MG63 (cell line): ENCODE results near the gene ATP2B2. TPM values are rescaled to one million over a fixed set of nuclear protein-coding genes. Genes with fewer than 3 reads are reported as not detected.
"Not testable (repeated sequence)": the region's sequence is repeated elsewhere in the genome, so short reads cannot be mapped to it uniquely, and the experiment has no call there.

ENCODE experiments used
- DNase-seq: peaks from one replicate; pipeline ENCODE4 v3.0.0-alpha.2; 2020
- H3K27me3 ChIP-seq: fragments of 250-450 bp; sonication (Bioruptor Pico); 2 replicates; pipeline ENCODE4 v1.5.1; 2020; ENCODE audit warnings: mild to moderate bottlenecking, moderate library complexity
- H3K36me3 ChIP-seq: fragments of 250-450 bp; sonication (Bioruptor Pico); 2 replicates; pipeline ENCODE4 v1.5.1; 2020; ENCODE audit warnings: mild to moderate bottlenecking, moderate library complexity
- H3K4me3 ChIP-seq: fragments of 250-450 bp; sonication (Bioruptor Pico); 2 replicates; pipeline ENCODE4 v1.5.1; 2020; ENCODE audit warnings: mild to moderate bottlenecking, moderate library complexity
- H3K9me3 ChIP-seq: fragments of 250-450 bp; sonication (Bioruptor Pico); 2 replicates; pipeline ENCODE4 v1.5.1; 2020; ENCODE audit warnings: mild to moderate bottlenecking, moderate library complexity
- total RNA-seq: library from RNA; depleted of rRNA; stranded (reverse); fragments of >200 nt; shearing (Covaris generic); gene quantifications from 2 replicates; pipeline ENCODE4 v1.2.3, GENCODE V29; 2014; ENCODE audit warnings: low replicate concordance; rRNA removed

The ATP2B2 gene
- 0.03 TPM in 1 of 2 replicates, not detected in the other for total RNA-seq

GRCh38 chr3:10505050-10505790 is at the start of gene ATP2B2:
Gene ATP2B2, minus strand, starts transcription at chr3:10505586. Its CDS starts 56,043 bp downstream, at chr3:10449543.
- no peaks in the 10 kb centered on the region for H3K9me3 ChIP-seq
- peak; percentile 10 for DNase-seq
- no peaks in the 10 kb centered on the region for H3K27me3 ChIP-seq
- H3K4me3 ChIP-seq, result no peak within 1 kb of the TSS
- H3K36me3 ChIP-seq, result no peaks in the 10 kb centered on the region

- H3K36me3 ChIP-seq, result no peaks in the 10 kb centered on the region
- H3K27me3 ChIP-seq, result no peaks in the 10 kb centered on the region
- H3K9me3 ChIP-seq, result no peaks in the 10 kb centered on the region
- no peak overlapping the region for H3K4me3 ChIP-seq
- DNase-seq, result no peak
Observed at GRCh38 chr3:10554746-10555145, 49.4 kb upstream of the ATP2B2 start.

DNA sequence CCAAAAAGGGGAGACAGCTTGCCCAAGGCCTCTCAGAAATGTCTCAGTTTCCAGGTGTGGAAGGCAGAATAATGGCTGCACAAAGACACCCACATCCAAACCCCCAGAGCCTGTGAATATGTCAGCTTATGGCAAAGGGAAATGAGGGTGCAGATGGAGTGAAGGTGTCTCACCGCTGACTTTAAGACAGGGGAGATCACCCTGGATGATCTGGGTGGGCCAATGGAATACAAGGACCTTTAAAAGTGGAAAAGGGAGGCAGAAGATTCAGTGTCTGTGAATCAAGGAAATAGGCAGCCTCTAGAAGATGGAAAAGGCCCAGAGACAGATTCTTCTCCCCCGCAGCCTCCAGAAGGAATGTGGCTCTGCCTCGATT is 48.8 kb upstream of the ATP2B2 start:
- H3K9me3 ChIP-seq, result no peaks in the 10 kb centered on the region
- no peak for DNase-seq
- no peaks in the 10 kb centered on the region for H3K27me3 ChIP-seq

GRCh38 chr3:10553591-10554235 is 48.3 kb upstream of the ATP2B2 start:
- no peaks in the 10 kb centered on the region for H3K9me3 ChIP-seq
- no peak overlapping the region for H3K4me3 ChIP-seq
- no peaks in the 10 kb centered on the region for H3K27me3 ChIP-seq
- no peaks in the 10 kb centered on the region for H3K36me3 ChIP-seq
- no peak for DNase-seq

More for the DNA sequence above, 48.8 kb upstream of the ATP2B2 start:
- H3K4me3 ChIP-seq, result no peak overlapping the region
- no peaks in the 10 kb centered on the region for H3K36me3 ChIP-seq

DNA sequence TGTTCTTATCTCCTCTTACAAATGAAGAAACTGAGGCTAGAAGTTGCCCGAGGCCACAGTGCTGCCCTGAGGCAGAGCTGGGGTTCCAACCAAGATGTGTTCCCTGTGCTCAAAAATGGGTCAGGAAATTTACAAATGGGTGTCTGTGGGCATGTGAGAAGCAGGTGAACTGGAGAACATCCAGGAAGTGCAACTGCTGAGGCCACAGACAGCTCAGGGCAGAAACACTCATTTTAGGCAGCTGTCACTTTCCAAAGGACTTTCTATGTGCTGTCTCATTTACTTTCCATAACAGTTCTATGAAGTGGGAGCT is 47.2 kb upstream of the ATP2B2 start:
- no peaks in the 10 kb centered on the region for H3K27me3 ChIP-seq
- no peak overlapping the region for H3K4me3 ChIP-seq
- no peaks in the 10 kb centered on the region for H3K36me3 ChIP-seq
- DNase-seq, result no peak
- H3K9me3 ChIP-seq, result no peaks in the 10 kb centered on the region

DNA sequence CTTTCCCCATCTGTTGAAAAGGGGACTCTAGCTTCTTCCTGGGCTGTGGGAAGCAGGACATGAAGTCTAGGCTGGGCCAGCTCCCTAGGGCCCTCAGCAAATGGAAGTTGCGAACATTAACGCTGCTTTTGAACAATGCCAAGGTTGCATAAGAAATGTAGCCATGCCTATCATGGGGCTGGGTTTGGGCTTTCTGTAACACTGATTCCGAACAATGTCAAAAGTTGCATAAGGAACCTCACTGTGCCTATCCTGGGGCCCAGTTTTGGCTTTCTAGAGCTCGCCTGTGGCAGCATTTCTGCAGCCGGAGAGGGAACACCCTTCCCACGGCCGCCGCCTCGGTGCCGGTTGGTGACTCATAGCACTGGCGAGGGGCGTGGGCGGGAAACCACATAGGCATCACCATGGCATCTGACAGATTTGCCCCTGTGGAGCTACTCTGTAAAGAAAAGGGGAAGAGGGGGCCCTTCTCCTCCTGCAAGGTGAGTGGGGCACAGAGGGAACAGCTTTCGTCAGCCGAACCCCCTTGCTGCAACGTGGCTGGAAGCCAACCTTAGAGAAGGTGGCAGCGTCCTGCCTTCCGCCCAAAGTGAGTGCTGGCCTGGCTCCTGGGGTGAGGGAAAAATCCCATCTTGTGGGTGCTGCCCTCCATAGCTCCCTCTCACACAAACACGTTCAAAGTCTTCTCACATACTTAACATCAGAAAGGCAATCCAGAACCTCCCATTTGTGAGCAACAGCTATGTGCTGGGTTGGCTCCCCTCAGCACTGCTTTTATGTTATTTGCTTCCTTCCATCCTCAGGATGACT is 46.6 kb upstream of the ATP2B2 start:
- peak; percentile 89 for DNase-seq
- H3K27me3 ChIP-seq, result no peaks in the 10 kb centered on the region
- no peaks in the 10 kb centered on the region for H3K36me3 ChIP-seq
- H3K9me3 ChIP-seq, result no peaks in the 10 kb centered on the region
- H3K4me3 ChIP-seq, result no peak overlapping the region

DNA sequence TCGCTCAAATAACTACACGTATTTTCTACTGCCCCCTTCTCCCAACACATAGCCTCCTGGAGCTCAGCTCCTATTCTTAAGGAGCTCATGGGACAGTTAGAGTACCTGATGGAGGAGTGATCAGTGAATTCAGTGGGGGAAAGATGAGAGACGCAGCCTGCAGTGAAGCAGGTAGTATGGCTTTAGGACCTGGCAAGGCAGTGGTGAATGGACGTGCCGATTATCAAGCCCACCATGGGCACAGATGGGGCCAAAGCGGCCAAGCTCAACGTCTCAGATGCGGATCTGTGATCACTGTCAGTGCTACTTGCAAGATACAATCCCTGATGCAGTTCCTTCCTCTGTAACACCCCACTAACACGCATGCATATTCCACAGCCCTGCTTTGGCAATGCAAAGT is 45.8 kb upstream of the ATP2B2 start:
- Histone ChIP-seq H3K9me3 (no peaks in the 10 kb centered on the region), H3K27me3 (no peaks in the 10 kb centered on the region), H3K36me3 (no peaks in the 10 kb centered on the region), H3K4me3 (no peak overlapping the region)
- no peak for DNase-seq

GRCh38 chr3:10550705-10551104 is 45.3 kb upstream of the ATP2B2 start:
- no peaks in the 10 kb centered on the region for H3K9me3 ChIP-seq
- H3K4me3 ChIP-seq, result no peak overlapping the region
- no peaks in the 10 kb centered on the region for H3K27me3 ChIP-seq
- H3K36me3 ChIP-seq, result no peaks in the 10 kb centered on the region
- no peak for DNase-seq

GRCh38 chr3:10549617-10550230 is 44.3 kb upstream of the ATP2B2 start:
- no peak for DNase-seq
- H3K4me3 ChIP-seq, result no peak overlapping the region
- H3K36me3 ChIP-seq, result no peaks in the 10 kb centered on the region
- no peaks in the 10 kb centered on the region for H3K27me3 ChIP-seq
- no peaks in the 10 kb centered on the region for H3K9me3 ChIP-seq

- no peaks in the 10 kb centered on the region for H3K9me3 ChIP-seq
- no peak overlapping the region for H3K4me3 ChIP-seq
- DNase-seq, result peak; percentile 23
- no peaks in the 10 kb centered on the region for H3K36me3 ChIP-seq
- H3K27me3 ChIP-seq, result no peaks in the 10 kb centered on the region
Observed at GRCh38 chr3:10548992-10549391, 43.6 kb upstream of the ATP2B2 start.

DNA sequence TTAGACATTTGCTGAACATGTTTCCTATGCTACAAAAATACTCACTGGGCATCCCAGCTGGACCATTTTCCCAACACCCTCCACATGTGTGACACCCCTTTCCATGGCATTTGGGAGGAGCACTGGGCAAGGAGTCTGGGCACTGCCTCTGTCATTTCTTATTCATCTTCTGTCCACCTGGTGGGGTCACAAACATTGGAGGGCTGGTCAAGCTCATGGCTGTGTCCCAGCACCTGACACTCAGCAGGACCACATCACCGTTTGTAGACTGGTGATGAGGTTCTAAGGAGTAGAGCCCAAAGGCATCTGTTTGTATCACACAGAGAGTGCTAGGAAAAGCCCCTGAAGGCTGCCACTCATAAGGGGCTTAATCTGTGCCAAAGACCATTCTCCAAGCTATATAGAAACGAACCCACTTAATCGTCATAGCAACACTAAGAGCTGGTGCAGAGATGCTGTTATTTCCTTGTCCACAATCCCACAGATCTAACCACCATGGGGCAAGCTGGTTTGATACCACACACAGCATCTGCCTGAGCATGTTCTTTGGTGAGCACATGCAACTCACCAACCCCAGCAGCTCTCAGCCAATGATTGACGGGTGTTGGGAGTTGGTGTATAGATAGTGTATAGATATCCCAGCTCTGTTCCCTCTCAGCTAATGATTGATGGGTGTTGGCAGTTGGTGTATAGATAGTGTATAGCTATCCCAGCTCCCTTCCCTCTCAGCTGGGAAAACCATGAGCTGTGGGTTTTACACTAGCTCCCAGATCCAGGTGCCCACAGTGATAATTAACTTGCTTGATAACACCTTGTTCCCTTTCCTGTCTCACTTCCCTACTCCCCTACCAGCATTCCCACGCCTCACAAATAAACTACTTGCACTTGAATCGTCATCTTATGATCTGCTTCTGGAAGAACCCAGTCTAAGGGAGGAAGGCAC is 42.7 kb upstream of the ATP2B2 start:
- H3K4me3 ChIP-seq, result no peak overlapping the region
- no peaks in the 10 kb centered on the region for H3K9me3 ChIP-seq
- no peaks in the 10 kb centered on the region for H3K27me3 ChIP-seq
- no peak for DNase-seq
- H3K36me3 ChIP-seq, result no peaks in the 10 kb centered on the region

DNA sequence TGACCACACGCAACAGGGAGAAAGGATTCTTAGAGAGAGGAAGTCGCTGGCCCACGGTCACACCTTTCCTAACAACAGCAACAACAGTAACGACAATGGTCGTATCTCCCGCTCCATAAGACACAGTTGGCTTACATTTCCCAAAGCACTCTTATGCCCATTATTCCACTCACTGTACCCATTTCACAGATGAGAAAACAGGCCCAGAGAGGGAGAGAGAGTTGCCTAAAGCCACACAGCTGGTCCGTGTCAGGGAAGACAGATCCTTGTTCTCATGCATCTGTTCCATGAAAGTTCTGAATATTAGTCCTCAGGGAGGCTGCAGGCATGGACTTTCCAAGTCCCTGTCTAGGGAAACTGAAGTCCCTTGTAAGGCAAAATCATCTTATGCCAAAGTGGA is 42.0 kb upstream of the ATP2B2 start:
- Histone ChIP-seq H3K36me3 (no peaks in the 10 kb centered on the region), H3K4me3 (no peak overlapping the region), H3K9me3 (peaks cover 2% of the 10 kb centered on the region; the same call in 1 of the 2 replicates), H3K27me3 (no peaks in the 10 kb centered on the region)
- no peak for DNase-seq

DNA sequence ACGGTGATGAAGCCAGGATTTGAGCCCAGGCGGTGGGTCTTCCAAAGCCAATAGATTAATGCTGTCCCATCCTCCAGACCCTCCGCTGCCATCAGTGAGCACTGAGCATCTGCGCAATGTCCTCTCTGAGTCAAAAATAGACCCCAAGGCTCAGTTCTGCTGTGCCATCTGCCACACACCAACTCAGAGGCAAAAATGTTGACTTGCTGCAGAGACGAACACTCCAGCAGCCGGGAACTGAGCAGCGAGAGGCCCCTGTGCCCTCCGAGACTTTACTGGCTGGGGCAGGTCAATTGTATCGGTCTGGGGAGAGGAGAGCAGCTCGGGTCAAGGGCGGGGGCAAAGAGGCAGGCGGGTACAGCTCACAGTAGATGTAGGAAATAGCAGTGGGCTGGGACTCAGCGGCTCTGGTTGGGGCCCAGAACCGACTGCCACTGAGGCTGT is 41.5 kb upstream of the ATP2B2 start:
- Histone ChIP-seq H3K36me3 (no peaks in the 10 kb centered on the region), H3K27me3 (no peaks in the 10 kb centered on the region), H3K9me3 (peaks cover 7% of the 10 kb centered on the region; the same call in 1 of the 2 replicates), H3K4me3 (no peak overlapping the region)
- DNase-seq, result no peak

GRCh38 chr3:10546181-10546624 is 40.8 kb upstream of the ATP2B2 start:
- Histone ChIP-seq H3K27me3 (no peaks in the 10 kb centered on the region), H3K4me3 (no peak overlapping the region), H3K36me3 (no peaks in the 10 kb centered on the region), H3K9me3 (peaks cover 7% of the 10 kb centered on the region; the same call in 1 of the 2 replicates)
- no peak for DNase-seq

DNA sequence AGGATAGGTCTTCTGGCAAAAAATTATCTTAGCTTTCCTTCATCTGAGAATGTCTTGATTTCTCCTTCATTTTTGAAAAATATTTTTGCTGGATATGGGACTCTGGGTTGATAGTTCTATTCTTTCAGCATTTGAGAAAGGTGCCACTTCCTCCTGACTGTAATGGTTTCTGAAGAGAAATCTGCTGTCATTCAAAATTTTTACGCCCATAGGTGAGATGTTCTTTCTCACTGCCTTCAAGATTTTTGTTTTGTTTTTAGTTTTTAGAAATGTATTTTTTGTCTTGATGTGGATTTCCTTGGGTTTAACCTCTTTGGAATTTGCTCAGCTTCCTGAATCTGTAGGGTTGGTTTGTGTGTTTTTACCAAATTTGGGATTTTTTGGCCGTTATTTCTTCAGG is 37.1 kb upstream of the ATP2B2 start:
- Histone ChIP-seq H3K27me3 (no peaks in the 10 kb centered on the region), H3K36me3 (no peaks in the 10 kb centered on the region), H3K4me3 (no peak overlapping the region), H3K9me3 (peaks cover 7% of the 10 kb centered on the region; the same call in 1 of the 2 replicates)
- no peak for DNase-seq

GRCh38 chr3:10540347-10540746 is 35.0 kb upstream of the ATP2B2 start:
- H3K4me3 ChIP-seq, H3K36me3 ChIP-seq, DNase-seq, H3K9me3 ChIP-seq, H3K27me3 ChIP-seq: not testable (repeated sequence)
